Spleen (tissue), 7 donors: ENCODE data around the gene BLCAP.

Experiments used
- POLR2A ChIP-seq, 3 donors: fragments of 450-650 bp; IDR thresholded peaks; one replicate each; pipeline ENCODE4 v1.5.1; 2017; ENCODE audit warnings: antibody characterized with exemption in 3 of 3, mild to moderate bottlenecking in 1 of 3
- POLR2AphosphoS5 ChIP-seq, 3 donors: sonication (generic); formaldehyde crosslinking; IDR thresholded peaks; one replicate each; pipeline ENCODE4 v1.5.1; 2017; ENCODE audit warnings: antibody characterized with exemption in 3 of 3
- TF ChIP-seq, protein P1 (sequence below), 11 experiments: fragments of 200-600 bp in 7 of 11; fragments of 450-650 bp in 4 of 11; sonication (generic) in 4 of 11; IDR thresholded peaks in 8 of 11; conservative IDR thresholded peaks in 3 of 11; 1 replicate in 7 of 11; 2 replicates in 4 of 11; pipeline versions ENCODE4 v1.4.0 to v1.8.0; 2016 to 2021; ENCODE audit warnings: antibody characterized with exemption in 11 of 11, inconsistent platforms in 4 of 11, mild to moderate bottlenecking in 1 of 11
- donor health status: DM: no; HTN: no; CAD: no; lungs with moderate emphysema.
- donor health status: DM: no; HTN: no; CAD: no.
- donor health status: DM: no; HTN: no; CAD: no.

DNA sequence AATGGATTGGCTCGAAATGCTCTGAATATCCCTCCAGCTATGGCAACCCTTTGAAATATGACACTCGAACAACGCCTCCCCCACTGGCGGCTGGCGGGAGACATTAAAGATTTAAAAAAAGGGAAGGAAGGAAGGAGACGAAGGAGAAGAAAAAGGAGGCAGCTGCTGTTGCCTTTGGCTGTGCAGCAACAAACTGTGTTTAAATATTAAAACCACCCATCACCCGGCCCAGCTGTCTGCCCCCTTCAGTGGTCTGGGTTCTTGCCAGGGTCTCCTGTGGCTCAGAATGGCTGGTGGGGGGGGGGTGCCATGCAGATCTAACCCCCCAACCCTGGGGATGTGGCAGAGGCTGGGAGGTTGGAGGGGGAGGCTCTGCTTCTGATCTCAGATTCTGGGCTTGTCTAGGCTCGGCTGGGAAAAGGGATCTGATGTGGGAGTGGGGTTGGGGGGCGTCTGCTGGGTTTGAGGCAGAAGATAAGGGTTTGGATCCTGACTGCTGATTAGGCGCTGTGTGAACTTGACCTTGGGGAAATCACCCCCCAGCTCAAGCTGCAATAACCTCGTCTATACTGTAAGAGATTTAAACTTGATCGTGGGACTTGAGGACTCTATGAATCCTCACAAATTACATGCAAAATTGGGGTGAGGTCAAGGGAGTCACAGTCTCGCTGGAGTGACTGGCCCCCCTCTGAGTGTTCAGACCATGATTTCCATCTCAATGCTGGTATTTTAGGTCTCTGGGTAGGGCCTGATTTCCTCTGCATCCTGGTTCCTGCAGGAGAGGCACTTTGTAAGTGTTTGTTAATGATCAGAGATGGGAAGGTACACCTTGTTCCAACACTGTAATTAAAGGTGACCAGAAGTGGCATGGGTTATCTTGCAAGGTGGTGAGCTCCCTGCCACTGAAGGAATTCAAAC is 40.3 kb upstream of the BLCAP start:
- TF ChIP-seq, protein P1, sequence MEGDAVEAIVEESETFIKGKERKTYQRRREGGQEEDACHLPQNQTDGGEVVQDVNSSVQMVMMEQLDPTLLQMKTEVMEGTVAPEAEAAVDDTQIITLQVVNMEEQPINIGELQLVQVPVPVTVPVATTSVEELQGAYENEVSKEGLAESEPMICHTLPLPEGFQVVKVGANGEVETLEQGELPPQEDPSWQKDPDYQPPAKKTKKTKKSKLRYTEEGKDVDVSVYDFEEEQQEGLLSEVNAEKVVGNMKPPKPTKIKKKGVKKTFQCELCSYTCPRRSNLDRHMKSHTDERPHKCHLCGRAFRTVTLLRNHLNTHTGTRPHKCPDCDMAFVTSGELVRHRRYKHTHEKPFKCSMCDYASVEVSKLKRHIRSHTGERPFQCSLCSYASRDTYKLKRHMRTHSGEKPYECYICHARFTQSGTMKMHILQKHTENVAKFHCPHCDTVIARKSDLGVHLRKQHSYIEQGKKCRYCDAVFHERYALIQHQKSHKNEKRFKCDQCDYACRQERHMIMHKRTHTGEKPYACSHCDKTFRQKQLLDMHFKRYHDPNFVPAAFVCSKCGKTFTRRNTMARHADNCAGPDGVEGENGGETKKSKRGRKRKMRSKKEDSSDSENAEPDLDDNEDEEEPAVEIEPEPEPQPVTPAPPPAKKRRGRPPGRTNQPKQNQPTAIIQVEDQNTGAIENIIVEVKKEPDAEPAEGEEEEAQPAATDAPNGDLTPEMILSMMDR (IDR thresholded peaks at IDR 0.05 in 8 of 11, conservative IDR thresholded peaks at IDR 0.05 in 3 of 11): no peak
- TF ChIP-seq POLR2A (IDR thresholded peaks at IDR 0.05) (no peak), POLR2AphosphoS5 (IDR thresholded peaks at IDR 0.05) (no peak)
